ENCODE data around the gene CPLX1. TPM values are rescaled to one million over a fixed set of nuclear protein-coding genes. Genes with fewer than 3 reads are reported as not detected.

Gene CPLX1
- total RNA-seq, 5 donors from 2014 or later (not counting 1 experiment from before 2014, with no cell fraction given): 0.73 to 2.6 (median 1.2) TPM

GRCh38 chr4:791898-792625 lies 33.9 kb downstream of the CPLX1 start:
- Mint-ChIP-seq H3K4me3 (peak overlapping the region; percentile 40 to 79 (median 69)), H3K27me3 (peaks cover 26 to 46% of the 10 kb centered on the region in 2 donors), H3K9me3 (no peaks in the 10 kb centered on the region), H3K27ac (no peak overlapping the region), H3K4me1 (peaks cover 21 to 27% (median 26%) of the 10 kb centered on the region in 3 donors), H3K36me3 (no peaks in the 10 kb centered on the region)
- Histone ChIP-seq H3K9me3 (no peaks in the 10 kb centered on the region), H3K27ac (ENCODE audit: low read length) (no peak overlapping the region), H3K4me1 (ENCODE audit: control insufficient read depth in 1 of 2, extremely low read depth in 1 of 2, insufficient read depth in 2 of 2, low read length in 2 of 2) (peaks cover 15 to 43% of the 10 kb centered on the region in 2 experiments), H3K27me3 (replicated peaks in 1 of 2; ENCODE audit: control insufficient read depth in 2 of 2, extremely low read depth in 1 of 2, insufficient read depth in 2 of 2, low read length in 1 of 2) (peaks cover 0 to 82% of the 10 kb centered on the region in 2 experiments), H3K36me3 (ENCODE audit: control insufficient read depth in 2 of 2, extremely low read depth in 1 of 2, insufficient read depth in 1 of 2, low read length in 1 of 2) (no peaks in the 10 kb centered on the region), H3K4me3 (ENCODE audit: control insufficient read depth in 1 of 2, extremely low read depth in 1 of 2, low read length in 1 of 2) (peak overlapping the region; percentile 35 to 70)
- DNase-seq (peak in 17 of 35 experiments; percentile 21 to 57 (median 37)), ATAC-seq (replicated peaks in 1 of 4) (peak; percentile 51 to 69 (median 64))
- CTCF ChIA-PET: no interaction called here
- POLR2A ChIA-PET: no interaction called here
- 22% methylated on average over 42 of the region's 50 CpGs for WGBS (ENCODE audit: insufficient coverage)

- Histone ChIP-seq H3K27me3 (replicated peaks in 1 of 2; ENCODE audit: control insufficient read depth in 2 of 2, extremely low read depth in 1 of 2, insufficient read depth in 2 of 2, low read length in 1 of 2) (peaks cover 0 to 89% of the 10 kb centered on the region in 2 experiments), H3K4me3 (ENCODE audit: control insufficient read depth in 1 of 2, extremely low read depth in 1 of 2, low read length in 1 of 2) (no peak overlapping the region), H3K4me1 (ENCODE audit: control insufficient read depth in 1 of 2, extremely low read depth in 1 of 2, insufficient read depth in 2 of 2, low read length in 2 of 2) (peaks cover 15 to 50% of the 10 kb centered on the region in 2 experiments), H3K9me3 (no peaks in the 10 kb centered on the region), H3K27ac (ENCODE audit: low read length) (no peak overlapping the region), H3K36me3 (ENCODE audit: control insufficient read depth in 2 of 2, extremely low read depth in 1 of 2, insufficient read depth in 1 of 2, low read length in 1 of 2) (no peaks in the 10 kb centered on the region)
- POLR2A ChIA-PET: no interaction called here
- H3K27ac Mint-ChIP-seq: no peak overlapping the region
- DNase-seq: no peak
- peaks cover 22 to 42% of the 10 kb centered on the region in 2 donors for H3K27me3 Mint-ChIP-seq
- no peaks in the 10 kb centered on the region for H3K36me3 Mint-ChIP-seq
- H3K4me3 Mint-ChIP-seq: no peak overlapping the region
- H3K9me3 Mint-ChIP-seq: no peaks in the 10 kb centered on the region
- ATAC-seq (replicated peaks in 1 of 4): no peak
- WGBS (ENCODE audit: insufficient coverage): 76% methylated on average over 23 of the region's 29 CpGs
- peaks cover 21 to 27% (median 26%) of the 10 kb centered on the region in 3 donors for H3K4me1 Mint-ChIP-seq
- CTCF ChIA-PET: no interaction called here
These were observed 34.6 kb downstream of the CPLX1 start for GRCh38 chr4:791252-791897.

DNA sequence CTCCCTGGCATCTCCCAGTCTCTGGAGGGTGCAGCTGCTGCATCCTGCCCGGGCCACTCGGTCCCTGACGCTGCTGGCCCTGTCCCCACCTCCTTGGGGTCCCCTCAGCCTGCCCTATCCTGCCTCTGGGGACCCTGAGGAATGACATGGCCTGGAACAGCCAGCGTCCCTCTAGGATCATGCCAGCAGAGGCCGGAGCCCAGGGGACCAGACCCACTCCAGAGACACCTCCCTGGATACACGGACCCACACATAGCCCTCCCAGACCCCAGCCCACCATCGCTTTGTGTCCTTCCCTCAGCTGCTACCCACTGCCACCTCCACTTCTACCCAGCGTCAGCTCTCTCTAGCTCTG lies 35.5 kb downstream of the CPLX1 start:
- Mint-ChIP-seq H3K36me3 (no peaks in the 10 kb centered on the region), H3K4me3 (peak overlapping the region in 2 of 3 donors; percentile 30 to 44), H3K9me3 (no peaks in the 10 kb centered on the region), H3K27me3 (peaks cover 22 to 37% of the 10 kb centered on the region in 2 donors), H3K27ac (peak overlapping the region in 1 of 2 donors; percentile 19), H3K4me1 (peaks cover 23 to 27% (median 26%) of the 10 kb centered on the region in 3 donors)
- 77% methylated on average over 8 of the region's 8 CpGs for WGBS (ENCODE audit: insufficient coverage)
- ATAC-seq (replicated peaks in 1 of 4): no peak
- POLR2A ChIA-PET: no interaction called here
- Histone ChIP-seq H3K27ac (ENCODE audit: low read length) (no peak overlapping the region), H3K36me3 (ENCODE audit: control insufficient read depth in 2 of 2, extremely low read depth in 1 of 2, insufficient read depth in 1 of 2, low read length in 1 of 2) (no peaks in the 10 kb centered on the region), H3K4me3 (ENCODE audit: control insufficient read depth in 1 of 2, extremely low read depth in 1 of 2, low read length in 1 of 2) (no peak overlapping the region), H3K4me1 (ENCODE audit: control insufficient read depth in 1 of 2, extremely low read depth in 1 of 2, insufficient read depth in 2 of 2, low read length in 2 of 2) (peaks cover 15 to 54% of the 10 kb centered on the region in 2 experiments), H3K27me3 (replicated peaks in 1 of 2; ENCODE audit: control insufficient read depth in 2 of 2, extremely low read depth in 1 of 2, insufficient read depth in 2 of 2, low read length in 1 of 2) (peaks cover 0 to 89% of the 10 kb centered on the region in 2 experiments), H3K9me3 (no peaks in the 10 kb centered on the region)
- no peak for DNase-seq
- CTCF ChIA-PET: no interaction called here

GRCh38 chr4:789571-790465 lies 36.1 kb downstream of the CPLX1 start:
- H3K36me3 Mint-ChIP-seq: no peaks in the 10 kb centered on the region
- no peak for DNase-seq
- Histone ChIP-seq H3K9me3 (no peaks in the 10 kb centered on the region), H3K27ac (ENCODE audit: low read length) (no peak overlapping the region), H3K4me1 (ENCODE audit: control insufficient read depth in 1 of 2, extremely low read depth in 1 of 2, insufficient read depth in 2 of 2, low read length in 2 of 2) (peaks cover 15 to 54% of the 10 kb centered on the region in 2 experiments), H3K36me3 (ENCODE audit: control insufficient read depth in 2 of 2, extremely low read depth in 1 of 2, insufficient read depth in 1 of 2, low read length in 1 of 2) (no peaks in the 10 kb centered on the region), H3K27me3 (replicated peaks in 1 of 2; ENCODE audit: control insufficient read depth in 2 of 2, extremely low read depth in 1 of 2, insufficient read depth in 2 of 2, low read length in 1 of 2) (peaks cover 0 to 90% of the 10 kb centered on the region in 2 experiments), H3K4me3 (ENCODE audit: control insufficient read depth in 1 of 2, extremely low read depth in 1 of 2, low read length in 1 of 2) (no peak overlapping the region)
- POLR2A ChIA-PET: no interaction called here
- H3K4me3 Mint-ChIP-seq: no peak overlapping the region
- H3K27me3 Mint-ChIP-seq: peaks cover 28 to 41% of the 10 kb centered on the region in 2 donors
- peaks cover 28 to 29% (median 29%) of the 10 kb centered on the region in 3 donors for H3K4me1 Mint-ChIP-seq
- H3K9me3 Mint-ChIP-seq: no peaks in the 10 kb centered on the region
- WGBS (ENCODE audit: insufficient coverage): 89% methylated on average over 17 of the region's 27 CpGs
- CTCF ChIA-PET: no interaction called here
- no peak for ATAC-seq (replicated peaks in 1 of 4)
- no peak overlapping the region for H3K27ac Mint-ChIP-seq

- H3K27ac ChIP-seq (ENCODE audit: low read length): no peak overlapping the region
- no peaks in the 10 kb centered on the region for H3K36me3 ChIP-seq (ENCODE audit: control insufficient read depth in 2 of 2, extremely low read depth in 1 of 2, insufficient read depth in 1 of 2, low read length in 1 of 2)
- no peak overlapping the region for H3K27ac Mint-ChIP-seq
- peaks cover 0 to 90% of the 10 kb centered on the region in 2 experiments for H3K27me3 ChIP-seq (replicated peaks in 1 of 2; ENCODE audit: control insufficient read depth in 2 of 2, extremely low read depth in 1 of 2, insufficient read depth in 2 of 2, low read length in 1 of 2)
- no peak for ATAC-seq (replicated peaks in 1 of 4)
- 83% methylated on average over 16 of the region's 18 CpGs for WGBS (ENCODE audit: insufficient coverage)
- no peak overlapping the region for H3K4me3 ChIP-seq (ENCODE audit: control insufficient read depth in 1 of 2, extremely low read depth in 1 of 2, low read length in 1 of 2)
- no peak overlapping the region for H3K4me3 Mint-ChIP-seq
- H3K9me3 Mint-ChIP-seq: no peaks in the 10 kb centered on the region
- ChIA-PET CTCF (no interaction called here), POLR2A (no interaction called here)
- H3K4me1 ChIP-seq (ENCODE audit: control insufficient read depth in 1 of 2, extremely low read depth in 1 of 2, insufficient read depth in 2 of 2, low read length in 2 of 2): peaks cover 6 to 44% of the 10 kb centered on the region in 2 experiments
- H3K27me3 Mint-ChIP-seq: peaks cover 26 to 39% of the 10 kb centered on the region in 2 donors
- DNase-seq: no peak
- H3K36me3 Mint-ChIP-seq: no peaks in the 10 kb centered on the region
- peaks cover 21 to 22% (median 22%) of the 10 kb centered on the region in 3 donors for H3K4me1 Mint-ChIP-seq
- H3K9me3 ChIP-seq: no peaks in the 10 kb centered on the region
These were observed 37.2 kb downstream of the CPLX1 start for GRCh38 chr4:788636-789297.

All from T-cell (primary cell).